Measurements from ENCODE around the gene CLDN9.

The CLDN9 gene

GRCh38 chr16:2971985-2972784 is 40.5 kb upstream of the CLDN9 start:
- peaks cover 72 to 91% (median 88%) of the 10 kb centered on the region in 10 experiments for H3K4me1 ChIP-seq
- H3K36me3 ChIP-seq: peaks cover 0 to 64% (median 31%) of the 10 kb centered on the region in 11 experiments; a peak in 14 of 22 replicates
- peaks cover 39 to 96% (median 86%) of the 10 kb centered on the region in 11 experiments for H4K20me1 ChIP-seq
- TF ChIP-seq Cebpa-rat (IDR thresholded peaks at IDR 0.05): no peak
- peak overlapping the region in 7 of 11 experiments; percentile 25 to 66 (median 55); a peak in 11 of 22 replicates for H3K27ac ChIP-seq
- H3K4me3 ChIP-seq: peak overlapping the region in 8 of 10 experiments; percentile 77 to 98 (median 94); a peak in 15 of 20 replicates
- H3K9me3 ChIP-seq (replicated peaks in 1 of 11): no peaks in the 10 kb centered on the region
- peak overlapping the region; percentile 92 to 99 (median 96) for H3K4me2 ChIP-seq
- peak overlapping the region in 9 of 11 experiments; percentile 83 to 92 (median 88); a peak in 17 of 22 replicates for H3K9ac ChIP-seq
- H3K27me3 ChIP-seq: no peaks in the 10 kb centered on the region

- peak overlapping the region; percentile 92 to 99 (median 96) for H3K4me2 ChIP-seq
Measured at GRCh38 chr16:2973093-2973492, 39.6 kb upstream of the CLDN9 start.

GRCh38 chr16:2973605-2974318 is 39.0 kb upstream of the CLDN9 start:
- H4K20me1 ChIP-seq: peaks cover 39 to 93% (median 85%) of the 10 kb centered on the region in 11 experiments
- peak overlapping the region in 9 of 11 experiments; percentile 2 to 92 (median 88); a peak in 17 of 22 replicates for H3K9ac ChIP-seq
- H3K27me3 ChIP-seq: no peaks in the 10 kb centered on the region
- H3K9me3 ChIP-seq (replicated peaks in 1 of 11): no peaks in the 10 kb centered on the region
- H3K4me3 ChIP-seq: peak overlapping the region in 7 of 10 experiments; percentile 17 to 98 (median 93); a peak in 14 of 20 replicates
- peak overlapping the region in 7 of 11 experiments; percentile 3 to 66 (median 55); a peak in 12 of 22 replicates for H3K27ac ChIP-seq
- peaks cover 0 to 79% (median 38%) of the 10 kb centered on the region in 11 experiments; a peak in 12 of 22 replicates for H3K36me3 ChIP-seq
- peaks cover 57 to 89% (median 89%) of the 10 kb centered on the region in 10 experiments for H3K4me1 ChIP-seq
- H3K4me2 ChIP-seq: peak overlapping the region; percentile 92 to 99 (median 96)
- no peak for TF ChIP-seq Cebpa-rat (IDR thresholded peaks at IDR 0.05)

More at GRCh38 chr16:2973093-2973492, 39.6 kb upstream of the CLDN9 start:
- H3K4me1 ChIP-seq: peaks cover 63 to 91% (median 89%) of the 10 kb centered on the region in 10 experiments
- peak overlapping the region in 8 of 11 experiments; percentile 33 to 92 (median 88); a peak in 17 of 22 replicates for H3K9ac ChIP-seq
- TF ChIP-seq Cebpa-rat (IDR thresholded peaks at IDR 0.05): no peak
- H3K4me3 ChIP-seq: peak overlapping the region in 7 of 10 experiments; percentile 77 to 98 (median 93); a peak in 14 of 20 replicates
- H4K20me1 ChIP-seq: peaks cover 39 to 96% (median 86%) of the 10 kb centered on the region in 11 experiments
- H3K27ac ChIP-seq: peak overlapping the region in 7 of 11 experiments; percentile 3 to 66 (median 55); a peak in 13 of 22 replicates
- no peaks in the 10 kb centered on the region for H3K9me3 ChIP-seq (replicated peaks in 1 of 11)
- peaks cover 0 to 73% (median 34%) of the 10 kb centered on the region in 11 experiments; a peak in 12 of 22 replicates for H3K36me3 ChIP-seq
- no peaks in the 10 kb centered on the region for H3K27me3 ChIP-seq

- Histone ChIP-seq H3K4me2 (peak overlapping the region; percentile 92 to 99 (median 96)), H3K27me3 (no peaks in the 10 kb centered on the region), H3K4me3 (peak overlapping the region in 7 of 10 experiments; percentile 17 to 98 (median 93); a peak in 12 of 20 replicates), H3K27ac (peak overlapping the region in 7 of 11 experiments; percentile 3 to 66 (median 55); a peak in 11 of 22 replicates), H3K9me3 (replicated peaks in 1 of 11) (no peaks in the 10 kb centered on the region), H3K9ac (peak overlapping the region in 9 of 11 experiments; percentile 2 to 92 (median 86); a peak in 15 of 22 replicates), H4K20me1 (peaks cover 39 to 90% (median 84%) of the 10 kb centered on the region in 11 experiments), H3K36me3 (peaks cover 0 to 79% (median 40%) of the 10 kb centered on the region in 11 experiments; a peak in 12 of 22 replicates), H3K4me1 (peaks cover 59 to 95% (median 94%) of the 10 kb centered on the region in 10 experiments)
- no peak for TF ChIP-seq Cebpa-rat (IDR thresholded peaks at IDR 0.05)
Measured at GRCh38 chr16:2974319-2975056, 38.2 kb upstream of the CLDN9 start.

GRCh38 chr16:2975161-2975795 is 37.4 kb upstream of the CLDN9 start:
- H3K9me3 ChIP-seq (replicated peaks in 1 of 11): no peaks in the 10 kb centered on the region
- H3K27ac ChIP-seq: peak overlapping the region in 2 of 11 experiments; percentile 58 to 65; a peak in 2 of 22 replicates
- TF ChIP-seq Cebpa-rat (IDR thresholded peaks at IDR 0.05): no peak
- no peaks in the 10 kb centered on the region for H3K27me3 ChIP-seq
- peak overlapping the region in 3 of 10 experiments; percentile 10 to 77 (median 14); a peak in 2 of 20 replicates for H3K4me3 ChIP-seq
- H3K9ac ChIP-seq: peak overlapping the region in 8 of 11 experiments; percentile 33 to 92 (median 87); a peak in 11 of 22 replicates
- H3K4me1 ChIP-seq: peaks cover 62 to 96% (median 96%) of the 10 kb centered on the region in 10 experiments
- peaks cover 0 to 79% (median 40%) of the 10 kb centered on the region in 11 experiments; a peak in 12 of 22 replicates for H3K36me3 ChIP-seq
- peaks cover 38 to 85% (median 80%) of the 10 kb centered on the region in 11 experiments for H4K20me1 ChIP-seq
- H3K4me2 ChIP-seq: peak overlapping the region; percentile 92 to 99 (median 96); a peak in 21 of 22 replicates

GRCh38 chr16:2976201-2976600 is 36.5 kb upstream of the CLDN9 start:
- H3K4me2 ChIP-seq: peak overlapping the region in 9 of 11 experiments; percentile 92 to 99 (median 96); a peak in 18 of 22 replicates
- H3K9me3 ChIP-seq (replicated peaks in 1 of 11): no peaks in the 10 kb centered on the region
- H3K36me3 ChIP-seq: peaks cover 0 to 73% (median 40%) of the 10 kb centered on the region in 11 experiments; a peak in 12 of 22 replicates

GRCh38 chr16:2976673-2977072 is 36.0 kb upstream of the CLDN9 start:
- Histone ChIP-seq H3K27ac (0 out of 22 replicates have a peak overlapping the region, but pooled peaks of 1 of the 11 experiments have one; percentile 12), H3K4me3 (no peak overlapping the region), H4K20me1 (peaks cover 24 to 71% (median 66%) of the 10 kb centered on the region in 11 experiments), H3K4me1 (peaks cover 57 to 94% (median 92%) of the 10 kb centered on the region in 10 experiments), H3K9me3 (replicated peaks in 1 of 11) (no peaks in the 10 kb centered on the region), H3K9ac (peak overlapping the region in 5 of 11 experiments; percentile 44 to 92 (median 88); a peak in 5 of 22 replicates), H3K36me3 (peaks cover 0 to 69% (median 40%) of the 10 kb centered on the region in 11 experiments; a peak in 12 of 22 replicates), H3K4me2 (peak overlapping the region in 9 of 11 experiments; percentile 92 to 99 (median 96); a peak in 17 of 22 replicates), H3K27me3 (no peaks in the 10 kb centered on the region)
- TF ChIP-seq Cebpa-rat (IDR thresholded peaks at IDR 0.05): no peak

More at GRCh38 chr16:2976201-2976600, 36.5 kb upstream of the CLDN9 start:
- Histone ChIP-seq H3K27ac (0 out of 22 replicates have a peak overlapping the region, but pooled peaks of 1 of the 11 experiments have one; percentile 12), H4K20me1 (peaks cover 29 to 76% (median 71%) of the 10 kb centered on the region in 11 experiments), H3K9ac (peak overlapping the region in 5 of 11 experiments; percentile 0 to 92 (median 88); a peak in 8 of 22 replicates), H3K4me3 (0 out of 20 replicates have a peak overlapping the region, but pooled peaks of 1 of the 10 experiments have one; percentile 3), H3K4me1 (peaks cover 58 to 94% (median 92%) of the 10 kb centered on the region in 10 experiments), H3K27me3 (no peaks in the 10 kb centered on the region)
- TF ChIP-seq Cebpa-rat (IDR thresholded peaks at IDR 0.05): no peak

Data from BLaER1 treated with 17β-estradiol and CSF1 and Interleukin-3, amounts not matched to agents 10 nM and 100 nM (cell line).